SIG-M5 treated with dmso at 0.1 percent for 504 hours (cell line): ENCODE results near the gene TMUB2.
A peak's percentile ranks its signal among the peaks of the same experiment; 100 is the strongest.

Source experiments
- DNase-seq: peaks from one replicate; lab custom pipeline; 2025; ENCODE audit not compliant: unreplicated experiment; lab: John Stamatoyannopoulos, UW

TMUB2 gene

DNA sequence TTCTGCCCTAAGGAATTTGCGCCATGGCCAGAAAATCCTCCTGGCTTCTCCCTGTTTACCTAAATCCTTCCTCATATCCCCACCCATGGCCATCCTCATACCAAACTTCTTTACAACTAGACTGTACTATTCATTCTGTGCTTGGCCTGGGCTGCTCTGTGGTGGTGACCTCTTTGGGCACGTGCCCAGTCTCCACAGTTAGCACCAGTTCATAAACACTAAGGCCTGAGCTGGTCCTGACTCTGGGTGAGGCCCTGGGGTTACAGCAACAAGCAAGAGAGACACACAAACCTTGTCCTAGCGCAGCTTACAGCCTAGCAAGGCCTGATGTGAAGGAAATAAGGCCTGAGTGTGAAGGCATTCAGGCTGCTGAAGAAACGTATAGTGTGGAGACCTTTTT lies 16.0 kb downstream of the TMUB2 start:
- no peak for DNase-seq

DNA sequence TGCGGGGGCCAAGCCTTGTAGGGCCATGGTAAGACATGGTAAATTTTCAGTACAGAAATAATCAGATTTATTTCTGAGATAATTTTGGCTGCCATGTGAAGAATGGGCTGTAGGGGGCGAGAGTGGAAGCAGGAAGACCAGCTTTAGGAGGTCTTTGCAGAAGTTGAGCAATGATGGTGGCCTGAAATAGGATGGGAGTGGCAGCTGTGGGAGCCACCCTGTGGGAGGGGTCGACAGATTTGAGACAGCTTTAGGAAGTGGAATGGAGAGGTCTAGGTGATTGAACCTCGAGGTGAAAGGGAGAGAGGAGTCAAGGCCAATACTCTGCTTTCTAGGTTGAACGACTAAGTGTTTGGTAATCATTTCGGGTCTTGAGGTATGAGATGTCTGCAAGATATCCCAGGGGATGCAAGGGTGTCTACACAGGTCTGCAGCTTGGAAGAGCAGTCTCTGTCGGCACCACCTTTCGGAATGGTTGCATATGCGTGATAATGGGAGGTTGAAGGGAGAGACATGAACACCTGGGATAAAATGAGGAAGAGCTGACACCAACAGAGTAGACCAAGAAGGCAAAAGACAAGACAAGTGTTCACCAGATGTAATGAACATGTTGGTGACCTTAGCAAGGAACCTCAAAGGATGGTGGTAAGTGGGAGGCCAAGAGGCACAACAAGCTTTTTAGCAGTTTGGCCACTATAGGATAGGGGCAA lies 17.1 kb downstream of the TMUB2 start:
- peak; percentile 95 for DNase-seq

DNA sequence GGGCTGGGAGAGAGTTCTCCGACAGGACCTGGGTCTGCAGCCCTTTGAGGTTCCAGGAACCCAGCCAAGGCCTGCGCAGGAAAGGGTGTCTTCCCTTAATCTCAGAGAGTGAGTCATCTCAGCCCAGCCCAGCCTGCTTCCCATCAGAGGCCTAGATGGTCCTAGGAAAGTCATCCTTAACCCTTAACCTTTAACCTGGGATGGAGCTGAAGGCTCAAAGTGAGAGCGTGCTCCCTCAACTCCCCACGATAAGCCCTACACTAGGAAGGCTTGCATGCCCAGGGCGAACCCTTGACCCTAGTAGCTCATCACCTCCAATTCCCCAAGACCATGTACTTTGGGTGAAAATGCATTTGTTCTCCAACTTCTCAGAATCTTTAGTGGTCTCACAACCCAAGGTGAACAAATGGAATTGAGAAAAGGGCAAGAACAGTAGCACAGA lies 17.7 kb downstream of the TMUB2 start:
- DNase-seq = no peak

DNA sequence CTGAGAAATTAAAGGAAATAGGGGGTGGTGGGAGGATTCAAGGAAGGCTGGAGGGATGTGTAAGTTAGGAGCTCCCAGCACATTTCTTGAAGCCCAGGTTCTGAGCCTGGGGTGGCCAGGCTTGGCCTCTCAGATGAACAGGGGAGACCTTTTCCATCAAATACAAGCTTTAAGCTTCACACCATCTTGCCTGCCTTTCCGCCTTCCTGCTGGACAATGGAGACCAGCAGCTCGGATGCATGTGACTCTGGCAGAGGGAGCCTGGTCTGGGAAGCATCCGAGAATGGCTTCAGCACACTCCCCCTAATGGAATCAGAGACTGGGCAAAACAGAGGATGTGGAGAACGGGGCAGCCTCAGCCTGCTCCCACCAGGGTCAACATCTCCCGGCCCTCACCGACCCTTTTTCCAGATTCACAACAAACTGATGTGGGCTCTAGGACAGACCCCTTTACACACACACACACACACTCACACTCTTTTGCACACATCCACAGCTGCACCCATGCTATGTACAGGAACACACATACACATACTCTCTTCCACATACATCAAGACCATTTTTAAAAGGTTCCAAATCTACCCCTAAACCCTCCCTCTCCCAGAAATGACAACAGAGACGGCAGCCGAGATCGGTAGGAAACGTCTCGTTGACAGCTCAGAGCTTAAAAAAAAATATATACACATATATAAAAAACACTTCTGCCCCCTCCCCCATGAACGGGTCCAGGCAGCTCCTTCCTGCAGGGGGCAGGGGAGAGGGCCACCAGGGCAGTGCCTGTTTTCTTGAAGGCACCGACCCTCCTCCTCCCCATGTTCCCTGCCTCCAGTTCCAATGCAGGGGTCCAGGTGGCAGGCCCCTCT lies 19.4 kb downstream of the TMUB2 start:
- no peak for DNase-seq

DNA sequence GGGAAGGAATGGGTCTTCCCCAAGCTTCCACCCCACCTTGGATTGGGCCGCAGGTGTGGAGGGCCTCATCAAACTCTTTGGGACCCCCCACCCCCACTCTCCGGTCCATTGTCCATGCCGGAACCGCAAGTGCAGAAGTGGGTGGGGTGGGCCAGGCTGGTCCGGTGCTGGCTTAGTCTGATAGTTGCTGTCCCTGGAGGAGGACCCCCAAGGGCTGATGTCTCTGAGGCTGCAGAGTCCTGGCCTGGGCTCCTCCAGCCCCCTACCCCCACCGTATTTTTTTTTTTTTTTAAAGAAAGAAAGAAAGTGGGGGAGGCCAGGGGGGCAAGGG lies 20.0 kb downstream of the TMUB2 start:
- no peak for DNase-seq

DNA sequence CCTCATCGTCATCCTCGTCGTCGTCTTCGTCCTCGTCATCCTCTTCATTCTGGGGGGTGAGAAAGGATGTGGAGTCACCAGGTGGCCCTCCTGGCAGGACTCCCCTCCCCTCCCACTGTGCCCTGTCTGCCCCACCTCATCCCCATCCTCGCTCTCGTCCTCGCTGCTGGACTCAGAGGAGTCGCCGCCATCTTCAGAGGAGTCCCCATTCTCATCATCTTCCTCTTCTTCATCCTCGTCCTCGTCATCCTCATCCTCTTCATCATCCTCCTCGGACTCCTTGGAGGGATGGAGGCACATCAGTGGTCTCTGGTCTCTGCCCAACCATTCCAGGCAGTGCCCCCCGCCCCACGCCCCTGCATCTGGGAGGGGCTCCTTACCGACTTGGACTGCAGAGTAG lies 20.5 kb downstream of the TMUB2 start:
- DNase-seq = no peak

DNA sequence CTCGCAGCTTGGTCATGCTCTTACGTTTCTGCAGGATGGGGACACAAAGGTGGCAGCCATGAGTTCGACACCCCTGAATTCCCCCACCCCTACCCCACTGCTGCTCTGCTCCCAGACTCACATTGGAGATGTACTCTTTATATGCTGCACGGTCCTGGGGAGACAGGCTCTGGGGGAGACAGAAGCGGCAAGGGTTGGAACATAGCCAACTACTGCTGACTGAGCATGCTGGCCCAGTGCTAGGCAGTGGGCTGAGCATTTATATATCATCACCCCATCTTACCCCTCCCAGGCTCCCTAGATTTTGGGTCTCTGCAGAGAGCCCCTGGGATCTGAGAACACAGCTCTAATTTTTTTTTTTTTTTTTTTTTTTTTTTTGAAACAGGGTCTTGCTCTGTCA lies 21.0 kb downstream of the TMUB2 start:
- DNase-seq = no peak

DNA sequence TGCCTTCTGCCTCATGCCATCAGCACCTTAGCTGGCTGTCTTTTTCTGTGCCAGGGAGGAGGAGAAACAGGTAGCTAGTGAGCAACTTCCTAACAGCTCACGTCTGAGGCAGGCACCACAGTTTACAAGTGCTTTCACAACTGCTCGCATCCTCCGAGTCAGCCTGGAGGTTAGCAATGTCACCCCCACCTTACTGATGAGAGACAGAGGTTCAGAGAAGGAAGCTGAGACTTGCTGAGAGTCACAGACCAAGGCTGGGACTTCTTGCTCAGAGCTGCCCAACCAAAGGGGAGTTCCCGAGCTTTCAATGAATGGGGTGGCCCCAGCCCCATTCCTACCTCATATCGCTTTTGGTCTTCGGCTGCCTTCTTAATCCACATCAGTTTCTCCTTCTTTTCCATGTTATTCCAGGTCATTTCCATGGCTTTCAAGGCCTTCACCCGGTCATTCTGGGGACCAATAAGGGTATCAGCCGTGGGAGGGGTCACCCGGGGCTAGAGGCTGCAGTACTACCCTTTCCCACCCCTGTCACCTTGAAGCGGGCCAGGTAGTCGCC lies 23.1 kb downstream of the TMUB2 start:
- peak; percentile 30 for DNase-seq

DNA sequence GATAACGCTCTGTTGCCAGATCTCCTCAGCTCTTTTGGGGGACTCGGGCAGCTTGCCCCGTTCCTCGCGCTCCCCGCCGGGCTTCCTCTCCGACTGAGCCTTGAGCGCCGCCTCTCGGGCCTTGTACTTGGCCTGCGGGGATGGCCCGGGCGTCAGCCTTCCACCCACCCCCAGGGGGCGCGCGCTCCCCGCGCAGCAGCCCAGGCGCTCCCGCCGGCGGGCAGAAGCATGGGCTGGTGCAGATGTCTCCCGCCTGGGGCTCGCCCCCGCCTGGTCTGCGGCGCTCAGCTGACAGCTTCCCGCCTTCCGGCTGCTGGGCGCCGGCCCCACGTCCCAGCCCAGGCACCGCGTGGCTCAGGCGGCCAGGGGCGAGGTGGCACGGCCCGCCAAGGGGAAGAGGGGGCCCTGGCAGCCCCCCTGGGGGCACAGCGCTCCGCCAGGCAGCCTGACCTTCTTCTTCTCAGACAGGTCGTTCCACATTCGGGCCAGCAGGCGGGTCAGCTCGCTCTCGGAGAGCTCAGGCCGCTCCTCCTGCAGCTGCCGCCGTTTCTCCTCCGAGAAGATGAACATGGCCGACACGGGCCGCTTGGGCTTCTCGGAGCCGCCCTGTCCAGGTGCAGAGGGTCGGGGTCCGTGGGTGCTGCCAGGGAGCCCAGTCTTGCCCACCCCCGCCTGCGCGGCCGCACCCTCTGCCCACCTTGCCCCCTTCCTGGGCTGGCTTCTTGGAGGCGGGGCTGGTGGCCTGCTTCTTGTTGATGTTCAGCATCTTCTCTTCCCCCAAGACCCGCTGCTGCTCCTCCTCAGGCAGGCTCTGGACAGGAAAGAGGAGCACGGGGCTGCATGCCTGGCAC lies 23.8 kb downstream of the TMUB2 start:
- peak; percentile 89 for DNase-seq

DNA sequence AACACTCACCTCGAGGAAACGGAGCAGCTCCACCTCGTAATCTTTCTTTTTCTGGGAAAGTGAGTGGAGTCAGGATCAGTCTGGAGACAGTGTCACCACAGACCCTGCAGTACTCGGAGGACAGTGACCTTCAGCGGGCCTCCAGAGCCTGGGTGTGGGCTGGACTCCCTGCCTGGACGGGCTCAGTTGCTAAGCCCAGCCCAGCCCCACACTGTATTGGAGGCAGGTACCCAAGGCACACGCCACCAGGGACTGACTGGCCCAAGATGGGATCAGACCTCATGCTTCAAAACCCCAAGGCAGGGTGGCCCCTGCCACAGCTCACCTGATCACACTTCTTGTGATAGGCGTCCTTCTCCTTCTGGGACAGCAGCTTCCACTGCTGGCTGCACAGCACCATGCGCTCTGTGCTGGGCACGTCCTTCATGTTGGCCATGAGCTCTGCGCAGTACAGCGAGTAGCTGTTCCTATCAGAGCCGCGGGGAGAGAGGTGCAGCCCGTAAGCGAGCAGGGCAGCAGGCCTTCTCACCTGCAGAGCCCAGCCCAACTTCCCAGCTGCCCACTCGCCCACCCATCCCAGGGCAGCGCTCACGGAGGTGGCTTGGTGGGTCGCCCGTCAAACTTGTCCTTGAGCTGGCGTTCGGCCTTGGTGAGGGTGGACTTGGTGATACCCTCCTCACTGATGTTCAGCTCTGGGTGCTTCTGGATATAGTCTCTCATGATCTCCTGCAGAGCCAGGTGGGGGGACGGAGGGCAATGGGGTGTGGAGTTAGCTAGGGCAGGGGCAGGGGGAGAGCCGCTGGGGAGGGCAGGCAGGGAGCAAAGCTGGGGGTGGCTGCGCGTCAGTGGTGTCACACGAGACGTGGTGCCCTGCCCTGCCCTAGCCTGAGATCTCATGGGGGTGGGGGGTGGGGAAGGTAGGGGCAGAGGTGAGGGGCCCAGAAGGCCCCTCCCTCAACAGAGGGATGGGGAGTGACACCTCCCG lies 24.8 kb downstream of the TMUB2 start:
- DNase-seq = no peak

DNA sequence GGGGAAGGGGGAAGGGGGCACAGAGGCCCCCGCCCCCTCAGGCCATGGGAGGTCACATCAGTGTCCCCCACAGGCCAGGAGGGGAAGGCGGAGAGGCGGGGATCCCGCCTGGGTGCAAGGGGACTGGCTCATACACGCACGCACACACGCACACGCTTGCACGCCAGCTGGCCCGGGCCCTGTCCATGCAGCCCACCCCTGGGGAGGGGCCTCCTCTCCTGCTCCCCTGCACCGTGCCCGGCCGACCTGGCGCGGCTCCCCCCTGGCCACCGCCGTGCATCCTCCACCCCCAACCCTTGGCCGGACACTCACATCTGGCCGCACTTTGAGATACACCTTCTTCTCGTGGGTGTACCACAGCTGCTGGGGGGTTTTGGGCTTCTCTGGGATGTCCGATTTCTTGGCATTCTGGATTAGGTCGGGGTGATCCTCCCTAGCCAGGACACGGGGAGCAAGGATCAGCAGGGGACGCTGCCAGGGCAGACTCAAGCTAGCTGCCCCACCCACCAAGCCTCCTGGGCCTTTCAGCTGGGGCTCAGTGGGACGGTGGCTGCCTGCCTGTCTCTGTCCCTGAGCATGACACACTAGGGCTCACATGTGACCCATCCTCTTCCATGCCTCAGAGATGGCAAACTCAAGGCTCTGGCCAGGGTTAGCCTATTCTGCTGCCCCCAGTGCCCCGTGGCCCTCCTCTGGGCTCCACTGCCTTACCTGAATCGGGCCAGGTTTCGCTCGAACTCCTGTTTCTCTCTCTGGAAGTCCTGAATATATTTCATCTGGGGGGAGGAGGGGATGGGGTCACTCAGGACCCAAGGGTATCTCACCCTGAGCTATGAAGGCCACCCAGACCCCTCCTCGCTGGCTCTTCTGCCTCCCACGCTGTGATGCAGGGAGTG lies 26.0 kb downstream of the TMUB2 start:
- DNase-seq = no peak

DNA sequence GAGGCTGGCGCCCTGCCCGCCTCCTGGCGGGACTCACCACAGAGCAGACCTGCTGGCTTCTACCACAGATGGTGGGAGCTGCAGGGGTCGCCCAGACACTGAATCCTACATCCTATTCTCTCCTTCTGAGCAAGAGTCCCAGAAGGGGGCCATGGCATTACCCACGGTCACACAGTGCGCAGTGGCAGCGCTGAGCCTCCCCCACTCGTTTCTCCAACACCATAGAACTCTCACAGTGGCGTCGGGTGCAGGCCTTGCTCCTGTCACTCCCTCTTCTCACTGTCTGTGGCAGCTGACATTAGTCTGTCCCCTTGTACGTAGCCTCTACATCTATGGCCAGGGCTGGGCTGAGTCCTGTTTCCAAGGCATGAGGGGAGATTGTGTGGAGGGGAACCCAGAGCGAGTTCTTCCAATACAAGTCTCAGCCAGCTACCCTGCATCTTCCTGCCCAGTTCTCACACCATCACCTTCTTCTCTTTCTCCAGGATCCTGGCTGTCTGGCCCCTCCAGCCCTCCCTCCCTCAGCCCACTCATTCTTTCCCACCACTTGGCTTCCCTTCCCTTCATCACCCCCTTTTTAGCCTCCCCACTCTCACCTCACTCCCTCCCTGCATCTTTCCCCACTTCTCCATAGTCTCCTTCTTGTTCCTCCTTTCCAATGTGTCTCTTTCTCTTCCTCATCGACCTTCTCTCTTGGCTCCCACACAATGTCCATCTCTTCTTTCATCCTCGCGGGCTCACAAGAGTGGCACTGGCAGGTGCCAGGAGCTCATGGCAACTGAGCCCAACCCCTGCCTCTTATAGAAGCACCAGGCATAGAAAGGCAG lies 26.8 kb downstream of the TMUB2 start:
- no peak for DNase-seq

DNA sequence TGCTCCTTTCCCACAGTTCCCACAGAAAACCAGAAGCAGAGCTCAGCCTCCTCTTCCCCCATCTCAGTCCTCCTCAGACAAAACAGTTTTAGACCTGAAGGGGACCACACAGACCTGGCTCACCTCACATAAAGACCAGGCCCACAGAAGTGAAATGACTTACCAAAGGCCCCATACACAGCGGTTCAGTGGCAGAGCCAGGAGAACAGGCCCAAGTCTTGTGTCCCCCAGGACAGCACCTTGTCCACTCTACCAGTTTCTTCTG lies 27.4 kb downstream of the TMUB2 start:
- no peak for DNase-seq

DNA sequence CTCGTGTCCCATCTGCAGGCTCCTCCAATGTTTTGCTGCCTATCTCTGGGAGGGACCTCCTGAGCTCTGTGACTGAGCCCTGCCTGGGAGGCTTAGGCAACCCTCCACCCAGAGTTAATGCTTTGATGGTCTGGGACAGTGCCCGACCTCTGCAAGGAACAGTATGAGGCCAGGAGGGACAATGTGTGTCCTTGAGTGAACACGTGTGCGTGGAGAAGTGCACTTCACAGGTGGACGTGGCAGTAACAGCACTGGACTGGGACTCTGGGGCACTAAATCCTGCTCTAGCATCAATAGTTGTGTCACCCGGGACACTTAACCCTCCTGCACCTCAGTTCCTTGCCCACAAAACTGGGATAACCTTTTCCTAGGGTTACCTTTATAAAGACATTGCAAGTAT lies 28.1 kb downstream of the TMUB2 start:
- no peak for DNase-seq

DNA sequence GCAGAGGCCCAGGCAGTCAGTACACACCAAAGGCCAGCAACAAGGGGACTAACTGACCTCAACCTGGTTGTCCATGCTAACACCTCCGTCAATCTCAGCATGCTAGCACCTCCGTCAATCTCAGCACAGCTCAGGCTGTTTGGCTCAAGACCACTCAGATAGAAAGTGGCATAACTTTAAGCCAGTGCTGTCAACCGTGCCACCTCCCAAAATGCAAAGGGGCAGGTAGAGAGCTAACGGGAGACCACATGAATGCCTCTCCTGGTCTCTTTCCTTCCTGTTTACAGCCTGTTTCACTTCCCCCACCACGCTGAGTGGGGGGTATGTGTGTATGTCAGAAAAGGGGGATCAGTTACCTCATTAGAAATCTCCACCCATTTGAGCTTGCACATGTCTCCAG lies 29.4 kb downstream of the TMUB2 start:
- no peak for DNase-seq

DNA sequence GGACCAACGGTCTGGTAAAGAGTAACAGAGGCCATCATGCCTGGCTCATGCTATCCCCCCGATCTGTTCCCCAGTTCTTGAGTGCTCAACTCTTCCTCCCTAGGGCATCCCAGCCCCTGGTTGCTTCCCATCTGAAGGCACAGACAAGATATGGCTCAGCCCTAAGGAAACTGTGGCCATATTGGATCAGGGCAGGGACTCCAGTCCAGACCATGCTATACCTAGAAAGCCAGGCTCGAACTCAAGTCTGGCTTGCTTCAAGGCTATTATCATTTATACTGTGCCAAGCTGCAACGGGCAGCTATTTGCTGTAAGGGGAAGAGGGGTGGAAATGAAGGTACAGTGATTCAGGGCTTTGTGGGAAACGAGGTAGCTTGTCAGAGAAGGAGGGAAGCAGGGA lies 29.9 kb downstream of the TMUB2 start:
- no peak for DNase-seq

DNA sequence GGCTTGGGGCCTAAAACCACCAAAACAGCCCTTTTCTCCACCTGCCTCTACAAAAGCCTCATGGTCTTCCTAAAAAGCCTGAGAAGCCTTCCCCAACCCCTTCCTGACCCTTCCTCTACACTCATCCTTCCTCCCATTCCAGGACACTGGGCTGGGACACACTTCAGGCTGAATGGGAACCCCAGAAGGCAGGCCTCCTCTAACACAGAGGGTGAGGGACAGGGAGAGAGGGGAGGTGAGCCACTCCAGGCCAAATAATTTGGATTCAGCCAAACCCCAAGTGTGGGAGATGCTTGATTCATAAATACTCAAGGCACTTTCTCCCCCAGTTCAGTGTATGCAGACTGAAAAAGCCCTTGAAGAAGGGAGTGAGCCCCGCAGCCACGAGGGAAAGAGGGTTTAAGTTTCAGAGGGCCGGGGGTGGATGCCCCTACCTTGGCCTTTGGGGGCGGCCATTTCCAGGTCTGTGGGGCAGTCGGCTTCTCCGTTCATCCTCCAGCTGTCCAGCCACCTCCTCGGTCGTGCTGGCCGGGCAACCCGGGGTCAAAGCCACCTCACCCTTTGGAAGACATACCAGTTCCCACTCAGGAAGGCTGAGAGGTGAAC lies 31.1 kb downstream of the TMUB2 start:
- DNase-seq = no peak
